ENCODE results near the gene NAV3. TPM values are rescaled to one million over a fixed set of nuclear protein-coding genes. Genes with fewer than 3 reads are reported as not detected.

Gene NAV3
- total and polyA plus RNA-seq, 10 donors = 0.74 to 111 (median 40.4) TPM

DNA sequence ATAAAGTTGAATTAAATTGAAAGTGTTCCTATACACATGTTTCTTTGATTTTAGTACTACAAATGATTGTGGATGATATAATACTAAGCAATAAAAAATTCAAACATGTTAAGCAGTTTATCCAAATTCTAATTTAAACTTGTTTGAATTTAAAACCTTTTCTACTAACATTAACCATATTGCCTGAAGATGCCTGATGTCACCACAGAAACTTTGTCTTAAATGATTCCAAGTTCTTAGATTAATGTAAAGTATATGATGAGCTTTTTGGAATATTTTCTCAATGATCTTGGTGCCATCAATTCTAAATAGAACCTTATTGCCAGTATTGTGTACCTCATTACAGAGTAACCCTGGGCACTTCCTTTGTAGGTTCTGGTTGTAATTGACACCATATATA lies 259.6 kb downstream of the NAV3 start:
- Histone ChIP-seq H3K36me3 (no peaks in the 10 kb centered on the region), H3K4me1 (peaks cover 0 to 5% (median 0%) of the 10 kb centered on the region in 6 donors), H3K9me3 (no peaks in the 10 kb centered on the region), H3K27me3 (replicated peaks in 1 of 7) (no peaks in the 10 kb centered on the region), H3K4me3 (no peak overlapping the region), H3K27ac (no peak overlapping the region)
- no peak for DNase-seq
- TF ChIP-seq, protein P1, sequence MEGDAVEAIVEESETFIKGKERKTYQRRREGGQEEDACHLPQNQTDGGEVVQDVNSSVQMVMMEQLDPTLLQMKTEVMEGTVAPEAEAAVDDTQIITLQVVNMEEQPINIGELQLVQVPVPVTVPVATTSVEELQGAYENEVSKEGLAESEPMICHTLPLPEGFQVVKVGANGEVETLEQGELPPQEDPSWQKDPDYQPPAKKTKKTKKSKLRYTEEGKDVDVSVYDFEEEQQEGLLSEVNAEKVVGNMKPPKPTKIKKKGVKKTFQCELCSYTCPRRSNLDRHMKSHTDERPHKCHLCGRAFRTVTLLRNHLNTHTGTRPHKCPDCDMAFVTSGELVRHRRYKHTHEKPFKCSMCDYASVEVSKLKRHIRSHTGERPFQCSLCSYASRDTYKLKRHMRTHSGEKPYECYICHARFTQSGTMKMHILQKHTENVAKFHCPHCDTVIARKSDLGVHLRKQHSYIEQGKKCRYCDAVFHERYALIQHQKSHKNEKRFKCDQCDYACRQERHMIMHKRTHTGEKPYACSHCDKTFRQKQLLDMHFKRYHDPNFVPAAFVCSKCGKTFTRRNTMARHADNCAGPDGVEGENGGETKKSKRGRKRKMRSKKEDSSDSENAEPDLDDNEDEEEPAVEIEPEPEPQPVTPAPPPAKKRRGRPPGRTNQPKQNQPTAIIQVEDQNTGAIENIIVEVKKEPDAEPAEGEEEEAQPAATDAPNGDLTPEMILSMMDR (IDR thresholded peaks at IDR 0.05 in 8 of 11, conservative IDR thresholded peaks at IDR 0.05 in 3 of 11) = no peak
- no peak for TF ChIP-seq POLR2AphosphoS5 (IDR thresholded peaks at IDR 0.05)
- no peak for TF ChIP-seq POLR2A (IDR thresholded peaks at IDR 0.05)
- intact Hi-C loops (cut with DNase I; ENCODE audit: low total_unique reads) = no loop called here

DNA sequence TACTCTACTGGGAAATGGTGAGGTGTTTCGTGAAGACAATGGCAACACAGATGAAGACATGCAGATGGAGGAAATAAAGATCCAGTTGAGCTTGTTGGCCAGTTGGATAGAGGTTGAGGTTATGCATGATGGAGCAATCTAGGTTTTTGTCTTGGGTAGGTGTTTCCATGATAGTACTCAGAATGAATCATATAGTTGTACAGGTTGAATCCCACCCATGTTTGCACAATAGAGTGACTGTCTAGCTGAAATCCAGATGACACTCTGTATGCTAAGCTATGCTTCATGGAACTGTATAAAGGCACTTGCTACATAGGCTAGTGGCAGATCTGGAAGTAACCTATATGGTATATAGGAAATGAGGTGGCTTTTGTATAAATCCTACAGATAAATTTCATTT lies 264.9 kb downstream of the NAV3 start:
- TF ChIP-seq POLR2AphosphoS5 (IDR thresholded peaks at IDR 0.05) = no peak
- TF ChIP-seq, protein P1 (IDR thresholded peaks at IDR 0.05 in 8 of 11, conservative IDR thresholded peaks at IDR 0.05 in 3 of 11) = no peak
- no peak for TF ChIP-seq POLR2A (IDR thresholded peaks at IDR 0.05)
- intact Hi-C loops (cut with DNase I; ENCODE audit: low total_unique reads) = no loop called here

DNA sequence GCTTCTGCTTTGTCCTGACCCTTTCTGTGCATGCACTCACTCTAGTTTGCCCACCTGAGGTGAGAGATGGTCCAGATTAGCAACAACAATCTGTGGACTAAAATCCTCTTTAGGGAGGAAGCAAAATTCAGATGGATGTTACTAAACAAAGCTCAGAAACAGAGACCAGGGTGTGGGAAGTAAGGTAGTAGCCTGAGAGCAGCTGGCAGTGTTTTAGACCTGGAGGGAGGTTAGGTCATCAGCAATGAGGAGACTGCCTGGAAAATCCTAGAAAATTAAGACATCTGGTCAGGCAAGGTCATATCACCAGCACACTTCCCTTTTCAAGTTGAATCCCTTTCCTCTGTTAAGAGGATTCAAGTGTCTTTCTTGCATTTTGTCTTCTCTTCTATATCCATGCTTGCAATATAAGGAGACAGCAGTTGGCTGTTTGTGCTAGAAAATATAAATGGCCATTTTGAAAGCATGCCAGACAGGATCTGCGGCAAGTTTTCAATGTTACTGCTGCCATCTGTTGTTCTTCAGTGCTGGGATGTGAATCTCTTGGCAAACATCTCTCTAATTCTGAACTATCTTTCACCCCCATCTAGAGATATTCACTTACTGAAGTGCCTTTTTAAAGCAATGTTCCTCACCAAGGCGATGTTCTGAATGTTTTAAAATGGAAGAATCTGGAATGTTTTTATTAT lies 266.4 kb downstream of the NAV3 start:
- no peak overlapping the region for H3K4me3 ChIP-seq
- peaks cover 0 to 3% (median 0%) of the 10 kb centered on the region in 8 donors for H3K9me3 ChIP-seq
- DNase-seq = no peak
- H3K27me3 ChIP-seq (replicated peaks in 1 of 7) = no peaks in the 10 kb centered on the region
- peaks cover 0 to 12% (median 0%) of the 10 kb centered on the region in 6 donors for H3K4me1 ChIP-seq
- WGBS, 5 donors = 47 to 68% (median 62%) methylated on average over 2 of the region's 2 CpGs
- H3K36me3 ChIP-seq = no peaks in the 10 kb centered on the region
- TF ChIP-seq, protein P1 (IDR thresholded peaks at IDR 0.05 in 8 of 11, conservative IDR thresholded peaks at IDR 0.05 in 3 of 11) = no peak
- TF ChIP-seq POLR2A (IDR thresholded peaks at IDR 0.05) (no peak), POLR2AphosphoS5 (IDR thresholded peaks at IDR 0.05) (no peak)
- H3K27ac ChIP-seq = peak overlapping the region in 6 of 8 donors; percentile 7 to 36 (median 24)
- intact Hi-C loops (cut with DNase I; ENCODE audit: low total_unique reads) = no loop called here

More for the DNA sequence above, 264.9 kb downstream of the NAV3 start:
- Histone ChIP-seq H3K4me1 (peaks cover 0 to 12% (median 0%) of the 10 kb centered on the region in 6 donors), H3K27me3 (replicated peaks in 1 of 7) (no peaks in the 10 kb centered on the region), H3K27ac (no peak overlapping the region), H3K4me3 (no peak overlapping the region), H3K36me3 (no peaks in the 10 kb centered on the region), H3K9me3 (peaks cover 0 to 3% (median 0%) of the 10 kb centered on the region in 8 donors)
- no peak for DNase-seq
- WGBS, 5 donors = 53 to 94% (median 92%) methylated on average over 1 of the region's 1 CpG

DNA sequence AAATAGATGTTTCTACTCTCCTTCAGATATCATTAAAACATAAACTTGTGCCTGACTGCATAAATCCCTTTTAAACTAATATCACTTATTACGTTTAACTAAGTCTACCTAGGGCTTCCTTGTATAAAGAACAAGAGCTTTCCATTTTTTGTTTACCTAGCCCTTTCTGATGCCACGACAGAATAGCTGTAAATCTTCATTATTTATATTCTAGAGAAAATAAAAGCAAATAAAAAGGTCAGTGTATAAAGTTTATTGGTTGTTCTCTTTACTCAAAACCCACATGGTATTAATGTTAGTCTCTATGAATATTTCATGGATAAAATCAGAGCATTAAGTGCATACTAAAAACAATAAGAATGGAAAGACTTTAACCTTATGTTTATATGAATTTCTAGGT lies 269.1 kb downstream of the NAV3 start:
- 43 to 78% (median 71%) methylated on average over 2 of the region's 2 CpGs for WGBS, 5 donors
- no peaks in the 10 kb centered on the region for H3K27me3 ChIP-seq (replicated peaks in 1 of 7)
- TF ChIP-seq, protein P1 (IDR thresholded peaks at IDR 0.05 in 8 of 11, conservative IDR thresholded peaks at IDR 0.05 in 3 of 11) = no peak
- no peak for TF ChIP-seq POLR2A (IDR thresholded peaks at IDR 0.05)
- H3K4me3 ChIP-seq = no peak overlapping the region
- no peaks in the 10 kb centered on the region for H3K36me3 ChIP-seq
- intact Hi-C loops (cut with DNase I; ENCODE audit: low total_unique reads) = no loop called here
- no peak for DNase-seq
- H3K4me1 ChIP-seq = peaks cover 0 to 12% (median 0%) of the 10 kb centered on the region in 6 donors
- H3K27ac ChIP-seq = no peak overlapping the region
- H3K9me3 ChIP-seq = peaks cover 0 to 3% (median 0%) of the 10 kb centered on the region in 8 donors

Data from spleen (tissue), 11 donors.